KMS-11 (cell line): Measurements from ENCODE around the gene CCDC7.

Experiments used
- H2AFZ ChIP-seq: fragments of 200-600 bp; sonication (generic); 2 replicates; pipeline ENCODE4 v1.6.1; 2016; ENCODE audit warnings: antibody characterized with exemption, mixed run types, low read depth
- H3K27ac ChIP-seq: fragments of 200-600 bp; sonication (generic); 2 replicates; pipeline ENCODE4 v1.6.1; 2016; ENCODE audit warnings: mild to moderate bottlenecking, mixed run types
- H3K27me3 ChIP-seq: fragments of 200-600 bp; sonication (generic); 2 replicates; pipeline ENCODE4 v1.6.1; 2017; ENCODE audit warnings: mild to moderate bottlenecking, low read depth, mixed run types, moderate library complexity; ENCODE audit not compliant: insufficient read depth
- H3K36me3 ChIP-seq: fragments of 200-600 bp; sonication (generic); 2 replicates; pipeline ENCODE4 v1.6.1; 2017; ENCODE audit warnings: mild to moderate bottlenecking, mixed run types; ENCODE audit not compliant: insufficient read depth
- H3K4me1 ChIP-seq: fragments of 200-600 bp; sonication (generic); 2 replicates; pipeline ENCODE4 v1.6.1; 2016; ENCODE audit warnings: mild to moderate bottlenecking, low read depth, mixed run types; ENCODE audit not compliant: poor library complexity, severe bottlenecking
- H3K4me2 ChIP-seq: fragments of 200-600 bp; sonication (generic); 2 replicates; pipeline ENCODE4 v1.7.0; 2016; ENCODE audit warnings: mild to moderate bottlenecking, mixed run types
- H3K4me3 ChIP-seq: fragments of 200-600 bp; sonication (generic); IDR thresholded peaks from 2 replicates; pipeline ENCODE4 v1.6.1; 2017; ENCODE audit warnings: low read depth, low read length, mixed read lengths; ENCODE audit not compliant: insufficient read depth
- H3K79me2 ChIP-seq: fragments of 200-600 bp; sonication (generic); 2 replicates; pipeline ENCODE4 v1.6.1; 2016; ENCODE audit warnings: low read depth, mixed run types; ENCODE audit not compliant: insufficient read depth
- H3K9ac ChIP-seq: fragments of 200-600 bp; sonication (generic); 2 replicates; pipeline ENCODE4 v1.6.1; 2016; ENCODE audit warnings: mild to moderate bottlenecking, mixed run types
- H4K20me1 ChIP-seq: fragments of 200-600 bp; sonication (generic); 2 replicates; pipeline ENCODE4 v1.6.1; 2016; ENCODE audit warnings: mild to moderate bottlenecking, mixed run types; ENCODE audit not compliant: insufficient read depth
- TF ChIP-seq, protein P1 (sequence below): fragments of 200-600 bp; sonication (generic); conservative IDR thresholded peaks from 2 replicates; pipeline ENCODE4 v1.6.1; 2017; ENCODE audit warnings: low read depth, mild to moderate bottlenecking, antibody characterized with exemption, low read length, moderate library complexity, mixed read lengths

CCDC7 gene

DNA sequence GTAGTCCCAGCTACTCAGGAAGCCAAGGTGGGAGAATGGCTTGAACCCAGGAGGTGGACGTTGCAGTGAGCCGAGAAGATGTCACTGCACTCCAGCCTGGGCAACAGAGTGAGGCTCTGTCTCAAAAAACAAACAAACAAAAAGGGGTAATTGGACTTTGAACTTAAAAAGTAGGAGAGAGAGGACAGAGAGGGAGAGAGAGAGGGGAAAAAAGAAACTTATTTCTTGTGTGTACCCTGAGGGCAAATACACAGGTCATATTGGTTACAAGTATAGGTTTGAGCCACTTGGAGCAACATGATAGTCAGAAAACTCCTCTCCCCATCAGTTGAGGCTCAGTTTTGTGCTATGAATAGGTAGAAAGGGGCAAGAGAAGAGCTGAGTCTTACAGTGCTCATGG is 42.8 kb upstream of the CCDC7 start:
- Histone ChIP-seq H3K9ac (no peak overlapping the region), H3K27me3 (no peaks in the 10 kb centered on the region), H3K27ac (no peak overlapping the region), H3K36me3 (no peaks in the 10 kb centered on the region), H3K4me3 (no peak overlapping the region), H3K4me1 (no peaks in the 10 kb centered on the region), H2AFZ (no peak overlapping the region), H3K4me2 (no peak overlapping the region), H4K20me1 (no peaks in the 10 kb centered on the region), H3K79me2 (no peaks in the 10 kb centered on the region)
- TF ChIP-seq, protein P1, sequence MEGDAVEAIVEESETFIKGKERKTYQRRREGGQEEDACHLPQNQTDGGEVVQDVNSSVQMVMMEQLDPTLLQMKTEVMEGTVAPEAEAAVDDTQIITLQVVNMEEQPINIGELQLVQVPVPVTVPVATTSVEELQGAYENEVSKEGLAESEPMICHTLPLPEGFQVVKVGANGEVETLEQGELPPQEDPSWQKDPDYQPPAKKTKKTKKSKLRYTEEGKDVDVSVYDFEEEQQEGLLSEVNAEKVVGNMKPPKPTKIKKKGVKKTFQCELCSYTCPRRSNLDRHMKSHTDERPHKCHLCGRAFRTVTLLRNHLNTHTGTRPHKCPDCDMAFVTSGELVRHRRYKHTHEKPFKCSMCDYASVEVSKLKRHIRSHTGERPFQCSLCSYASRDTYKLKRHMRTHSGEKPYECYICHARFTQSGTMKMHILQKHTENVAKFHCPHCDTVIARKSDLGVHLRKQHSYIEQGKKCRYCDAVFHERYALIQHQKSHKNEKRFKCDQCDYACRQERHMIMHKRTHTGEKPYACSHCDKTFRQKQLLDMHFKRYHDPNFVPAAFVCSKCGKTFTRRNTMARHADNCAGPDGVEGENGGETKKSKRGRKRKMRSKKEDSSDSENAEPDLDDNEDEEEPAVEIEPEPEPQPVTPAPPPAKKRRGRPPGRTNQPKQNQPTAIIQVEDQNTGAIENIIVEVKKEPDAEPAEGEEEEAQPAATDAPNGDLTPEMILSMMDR, result no peak

DNA sequence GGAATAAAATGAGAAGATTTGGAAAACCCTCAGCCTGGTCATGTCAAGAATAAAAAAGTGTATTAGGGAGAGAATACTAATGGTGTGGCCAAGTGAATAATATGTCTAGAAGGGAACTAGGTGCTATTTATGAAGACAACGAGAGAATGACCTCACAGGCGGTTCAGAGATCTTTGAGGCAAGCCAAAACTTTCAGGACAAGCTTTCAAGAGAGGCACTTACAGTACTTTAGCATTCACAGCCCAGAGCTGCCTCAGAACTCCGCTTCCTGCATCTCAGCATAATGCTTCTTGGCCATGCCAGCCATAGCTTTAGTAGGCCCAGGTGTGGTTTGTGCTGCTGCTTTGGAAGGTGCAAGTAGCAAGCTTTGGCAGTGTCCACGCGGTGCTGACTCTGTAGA is 37.2 kb upstream of the CCDC7 start:
- no peaks in the 10 kb centered on the region for H4K20me1 ChIP-seq
- no peak overlapping the region for H3K4me2 ChIP-seq
- H3K9ac ChIP-seq, result no peak overlapping the region
- H3K36me3 ChIP-seq, result no peaks in the 10 kb centered on the region
- no peak overlapping the region for H2AFZ ChIP-seq
- TF ChIP-seq, protein P1, result no peak
- no peak overlapping the region for H3K27ac ChIP-seq
- no peak overlapping the region for H3K4me3 ChIP-seq
- H3K79me2 ChIP-seq, result no peaks in the 10 kb centered on the region
- H3K4me1 ChIP-seq, result peaks cover 16% of the 10 kb centered on the region
- H3K27me3 ChIP-seq, result no peaks in the 10 kb centered on the region

DNA sequence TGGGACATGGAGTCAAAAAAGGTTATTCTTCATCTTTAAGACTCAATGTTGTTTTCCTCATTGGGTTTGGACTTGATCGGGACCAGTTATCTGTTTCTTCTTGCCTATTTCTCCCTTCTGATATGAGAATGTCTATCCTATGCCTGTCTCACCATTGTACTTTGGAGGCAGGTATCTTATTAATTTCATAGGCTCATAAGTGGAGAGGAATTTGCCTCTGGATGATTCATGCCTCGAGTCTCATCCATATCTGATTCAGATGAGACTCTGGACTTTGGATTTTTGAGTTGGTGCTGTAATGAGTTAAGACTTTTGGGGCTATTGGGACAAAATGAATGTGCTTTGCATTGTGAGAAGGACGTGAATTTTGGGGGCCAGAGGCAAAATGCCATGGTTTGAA is 36.2 kb upstream of the CCDC7 start:
- H3K4me2 ChIP-seq, result no peak overlapping the region
- no peak overlapping the region for H3K27ac ChIP-seq
- no peak overlapping the region for H3K4me3 ChIP-seq
- no peaks in the 10 kb centered on the region for H3K79me2 ChIP-seq
- no peaks in the 10 kb centered on the region for H3K36me3 ChIP-seq
- H3K27me3 ChIP-seq, result no peaks in the 10 kb centered on the region
- H2AFZ ChIP-seq, result no peak overlapping the region
- no peaks in the 10 kb centered on the region for H4K20me1 ChIP-seq
- H3K4me1 ChIP-seq, result peaks cover 22% of the 10 kb centered on the region
- H3K9ac ChIP-seq, result no peak overlapping the region
- TF ChIP-seq, protein P1, result no peak

DNA sequence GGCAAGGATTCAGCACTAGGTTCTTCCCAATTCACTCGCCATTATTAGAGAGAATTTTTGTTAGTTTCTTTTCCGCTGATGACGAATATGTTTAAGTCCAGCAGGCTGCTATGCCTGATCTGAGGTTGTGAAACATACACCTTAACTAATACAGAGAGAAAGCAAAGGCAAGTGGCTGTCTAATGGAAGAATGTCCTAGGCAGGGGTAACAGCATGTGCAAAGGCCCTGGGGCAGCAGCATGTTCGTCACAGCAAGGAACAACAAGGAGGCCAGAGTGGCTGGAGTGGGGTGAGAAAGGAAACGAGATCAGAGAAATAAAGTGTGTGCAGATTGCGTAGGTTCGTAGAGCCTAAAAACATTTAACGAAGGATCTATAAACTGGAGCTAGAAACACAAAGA is 35.4 kb upstream of the CCDC7 start:
- no peak overlapping the region for H3K4me3 ChIP-seq
- no peaks in the 10 kb centered on the region for H4K20me1 ChIP-seq
- H3K27me3 ChIP-seq, result no peaks in the 10 kb centered on the region
- H3K79me2 ChIP-seq, result no peaks in the 10 kb centered on the region
- H2AFZ ChIP-seq, result no peak overlapping the region
- no peaks in the 10 kb centered on the region for H3K36me3 ChIP-seq
- TF ChIP-seq, protein P1, result no peak
- no peak overlapping the region for H3K9ac ChIP-seq
- no peak overlapping the region for H3K4me2 ChIP-seq
- H3K4me1 ChIP-seq, result peaks cover 22% of the 10 kb centered on the region
- H3K27ac ChIP-seq, result no peak overlapping the region
